ENCODE data around the gene BCL6B.

DNA sequence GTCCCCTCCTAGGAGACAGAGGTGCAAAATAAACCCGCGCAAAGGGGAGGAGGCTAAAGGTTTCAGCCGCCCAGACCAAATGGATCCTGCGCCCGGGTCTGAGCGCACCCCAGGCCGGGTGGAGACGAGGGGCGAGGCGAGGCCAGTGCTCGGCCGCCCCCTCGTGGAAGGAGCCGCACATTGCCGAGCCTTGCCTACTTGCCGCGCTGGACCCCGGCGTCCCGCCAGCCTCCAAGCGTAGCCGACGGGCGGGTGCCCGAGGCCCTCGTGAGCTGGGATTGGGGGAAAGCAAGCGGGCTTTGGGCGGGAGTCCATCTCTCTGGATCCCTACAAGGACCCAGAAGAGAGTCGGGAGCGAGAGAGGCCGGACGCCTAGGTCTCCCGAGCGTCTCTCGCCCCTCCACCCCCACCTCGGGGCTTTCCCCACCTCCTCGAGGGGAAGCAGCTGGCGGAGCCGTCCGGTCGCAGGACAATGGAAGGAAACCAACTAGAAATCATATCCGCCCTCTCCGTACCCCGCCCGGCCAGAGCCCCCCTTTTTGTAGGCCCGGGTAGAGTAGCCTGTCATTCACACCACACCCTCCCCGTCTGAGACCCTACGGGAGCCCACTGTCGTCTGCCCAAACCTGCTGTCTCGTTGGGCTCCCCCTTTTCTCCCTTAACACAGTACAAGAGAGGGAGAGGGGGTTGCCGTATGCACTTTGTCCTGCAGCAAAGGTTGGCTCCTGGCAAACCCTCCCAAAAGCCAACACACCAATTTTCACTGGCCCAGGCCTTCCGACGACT lies 664 bp upstream of the BCL6B start:
- TF ChIP-seq, protein P1, sequence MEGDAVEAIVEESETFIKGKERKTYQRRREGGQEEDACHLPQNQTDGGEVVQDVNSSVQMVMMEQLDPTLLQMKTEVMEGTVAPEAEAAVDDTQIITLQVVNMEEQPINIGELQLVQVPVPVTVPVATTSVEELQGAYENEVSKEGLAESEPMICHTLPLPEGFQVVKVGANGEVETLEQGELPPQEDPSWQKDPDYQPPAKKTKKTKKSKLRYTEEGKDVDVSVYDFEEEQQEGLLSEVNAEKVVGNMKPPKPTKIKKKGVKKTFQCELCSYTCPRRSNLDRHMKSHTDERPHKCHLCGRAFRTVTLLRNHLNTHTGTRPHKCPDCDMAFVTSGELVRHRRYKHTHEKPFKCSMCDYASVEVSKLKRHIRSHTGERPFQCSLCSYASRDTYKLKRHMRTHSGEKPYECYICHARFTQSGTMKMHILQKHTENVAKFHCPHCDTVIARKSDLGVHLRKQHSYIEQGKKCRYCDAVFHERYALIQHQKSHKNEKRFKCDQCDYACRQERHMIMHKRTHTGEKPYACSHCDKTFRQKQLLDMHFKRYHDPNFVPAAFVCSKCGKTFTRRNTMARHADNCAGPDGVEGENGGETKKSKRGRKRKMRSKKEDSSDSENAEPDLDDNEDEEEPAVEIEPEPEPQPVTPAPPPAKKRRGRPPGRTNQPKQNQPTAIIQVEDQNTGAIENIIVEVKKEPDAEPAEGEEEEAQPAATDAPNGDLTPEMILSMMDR (IDR thresholded peaks at IDR 0.05; ENCODE audit: low read length): peak; percentile 83
- TF ChIP-seq EZH2 (IDR thresholded peaks at IDR 0.05; ENCODE audit: borderline replicate concordance, low read length): no peak

Data from OCI-LY1 (cell line).